Esophagus squamous epithelium (tissue), 5 donors: ENCODE results near the gene BIRC5. TPM values are rescaled to one million over a fixed set of nuclear protein-coding genes. Genes with fewer than 3 reads are reported as not detected.

Source experiments
- DNase-seq: peaks from one replicate; lab custom pipeline; 2025; lab: John Stamatoyannopoulos, UW
- H3K27ac ChIP-seq, 4 donors: fragments of 200-600 bp; sonication (generic); one replicate each; pipeline ENCODE4 v1.5.1; 2016 to 2019; ENCODE audit warnings: mild to moderate bottlenecking in 1 of 4
- H3K27me3 ChIP-seq, 4 donors: fragments of 200-600 bp; sonication (generic); 1 replicate in 3 of 4; 2 replicates in 1 of 4; pipeline versions ENCODE4 v1.5.1 to v1.6.0; 2017 to 2021; ENCODE audit warnings: antibody characterized with exemption in 1 of 4
- H3K36me3 ChIP-seq, 3 donors: fragments of 200-600 bp; sonication (generic); one replicate each; pipeline ENCODE4 v1.5.1; 2016 to 2019
- H3K4me1 ChIP-seq, 3 donors: fragments of 200-600 bp; sonication (generic); one replicate each; pipeline ENCODE4 v1.5.1; 2017 to 2019
- H3K4me3 ChIP-seq, 4 donors: fragments of 200-600 bp; sonication (generic); 1 replicate in 3 of 4; 2 replicates in 1 of 4; pipeline ENCODE4 v1.5.1; 2016 to 2019; ENCODE audit warnings: mild to moderate bottlenecking in 2 of 4, moderate library complexity in 1 of 4
- H3K9me3 ChIP-seq, 3 donors: fragments of 200-600 bp; sonication (generic); one replicate each; pipeline ENCODE4 v1.5.1; 2016 to 2019
- POLR2A ChIP-seq, 4 donors: fragments of 450-650 bp; IDR thresholded peaks; one replicate each; pipeline ENCODE4 v1.6.1; 2017; ENCODE audit warnings: antibody characterized with exemption in 4 of 4, mild to moderate bottlenecking in 4 of 4, moderate library complexity in 3 of 4
- WGBS, 2 donors: methylation state at CpG; one replicate each; pipeline ENCODE4 v1.1.5; 2018; 5-methylcytosine and 5-hydroxymethylcytosine counted together
- intact Hi-C: fragments of 100-400 bp; cut with DNase I; formaldehyde crosslinking; loops from one replicate; pipeline ENCODE4 v1.15.0; 2022
- total RNA-seq, 4 donors: library from RNA; depleted of rRNA; stranded (reverse); fragments of >200 nt; gene quantifications; one replicate each; pipeline ENCODE4 v1.1.0, GENCODE V29; 2016
- TF ChIP-seq, protein P1 (sequence below), 6 experiments: fragments of 450-650 bp in 4 of 6; fragments of 200-600 bp in 2 of 6; sonication (generic) in 2 of 6; IDR thresholded peaks; one replicate each; pipeline ENCODE4 v1.5.1; 2016 to 2019; ENCODE audit warnings: antibody characterized with exemption in 6 of 6, mild to moderate bottlenecking in 4 of 6, moderate library complexity in 4 of 6
- donor health status: DM: yes; HTN: yes; CAD: no.

BIRC5 gene
- total RNA-seq, 4 donors from 2014 or later = 6.6 to 33.6 (median 21.0) TPM

DNA sequence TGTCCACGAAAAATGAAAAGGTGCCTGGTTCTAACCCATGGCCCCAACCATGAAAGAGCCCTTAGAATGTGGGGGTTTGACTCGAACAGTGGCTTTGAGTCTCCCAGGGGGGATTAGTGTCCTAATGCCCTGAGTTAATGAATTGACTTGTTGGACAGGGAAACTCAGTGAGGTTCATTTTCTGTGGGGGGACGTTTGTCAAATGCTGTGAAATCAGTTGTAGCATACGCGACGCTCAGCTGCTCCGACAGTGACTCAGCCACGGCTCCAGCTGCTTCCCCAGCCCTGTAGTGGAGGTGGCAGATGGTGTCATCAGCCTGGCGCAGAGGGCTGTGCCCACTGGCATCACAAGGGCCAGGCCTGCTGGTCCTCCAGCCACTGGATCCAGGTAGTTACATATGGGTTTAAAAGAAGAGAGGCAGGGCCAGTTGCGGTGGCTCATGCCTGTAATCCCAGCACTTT lies 13.4 kb downstream of the BIRC5 start:
- peaks cover 3 to 44% (median 10%) of the 10 kb centered on the region in 4 donors for H3K27me3 ChIP-seq
- 82 to 100% methylated on average over 2 to 3 of the region's 10 CpGs for whole genome bisulfite sequencing, 2 donors

GRCh38 chr17:78228176-78228575 lies 14.1 kb downstream of the BIRC5 start:
- 90 to 92% methylated on average over 4 of the region's 4 CpGs for WGBS, 2 donors
- no peak for DNase-seq
- TF ChIP-seq POLR2A (IDR thresholded peaks at IDR 0.05) = no peak
- TF ChIP-seq, protein P1, sequence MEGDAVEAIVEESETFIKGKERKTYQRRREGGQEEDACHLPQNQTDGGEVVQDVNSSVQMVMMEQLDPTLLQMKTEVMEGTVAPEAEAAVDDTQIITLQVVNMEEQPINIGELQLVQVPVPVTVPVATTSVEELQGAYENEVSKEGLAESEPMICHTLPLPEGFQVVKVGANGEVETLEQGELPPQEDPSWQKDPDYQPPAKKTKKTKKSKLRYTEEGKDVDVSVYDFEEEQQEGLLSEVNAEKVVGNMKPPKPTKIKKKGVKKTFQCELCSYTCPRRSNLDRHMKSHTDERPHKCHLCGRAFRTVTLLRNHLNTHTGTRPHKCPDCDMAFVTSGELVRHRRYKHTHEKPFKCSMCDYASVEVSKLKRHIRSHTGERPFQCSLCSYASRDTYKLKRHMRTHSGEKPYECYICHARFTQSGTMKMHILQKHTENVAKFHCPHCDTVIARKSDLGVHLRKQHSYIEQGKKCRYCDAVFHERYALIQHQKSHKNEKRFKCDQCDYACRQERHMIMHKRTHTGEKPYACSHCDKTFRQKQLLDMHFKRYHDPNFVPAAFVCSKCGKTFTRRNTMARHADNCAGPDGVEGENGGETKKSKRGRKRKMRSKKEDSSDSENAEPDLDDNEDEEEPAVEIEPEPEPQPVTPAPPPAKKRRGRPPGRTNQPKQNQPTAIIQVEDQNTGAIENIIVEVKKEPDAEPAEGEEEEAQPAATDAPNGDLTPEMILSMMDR (IDR thresholded peaks at IDR 0.05) = no peak
- no peak overlapping the region for H3K4me3 ChIP-seq
- intact Hi-C loops = no loop called here
- no peak overlapping the region for H3K27ac ChIP-seq
- H3K9me3 ChIP-seq = no peaks in the 10 kb centered on the region
- H3K27me3 ChIP-seq = peaks cover 6 to 51% (median 12%) of the 10 kb centered on the region in 4 donors
- peaks cover 0 to 25% (median 9%) of the 10 kb centered on the region in 3 donors for H3K4me1 ChIP-seq
- H3K36me3 ChIP-seq = peaks cover 0 to 17% (median 0%) of the 10 kb centered on the region in 3 donors

More for the DNA sequence above, 13.4 kb downstream of the BIRC5 start:
- DNase-seq = no peak
- Histone ChIP-seq H3K4me3 (no peak overlapping the region), H3K9me3 (no peaks in the 10 kb centered on the region), H3K4me1 (peaks cover 0 to 24% (median 9%) of the 10 kb centered on the region in 3 donors), H3K27ac (peak overlapping the region in 1 of 4 donors; percentile 56), H3K36me3 (peaks cover 0 to 17% (median 0%) of the 10 kb centered on the region in 3 donors)
- TF ChIP-seq, protein P1 (IDR thresholded peaks at IDR 0.05) = no peak
- no peak for TF ChIP-seq POLR2A (IDR thresholded peaks at IDR 0.05)
- intact Hi-C loops = no loop called here

GRCh38 chr17:78230252-78230962 lies 16.4 kb downstream of the BIRC5 start:
- TF ChIP-seq, protein P1 (IDR thresholded peaks at IDR 0.05) = no peak
- TF ChIP-seq POLR2A (IDR thresholded peaks at IDR 0.05) = no peak
- Histone ChIP-seq H3K36me3 (no peaks in the 10 kb centered on the region), H3K9me3 (no peaks in the 10 kb centered on the region), H3K4me3 (no peak overlapping the region), H3K27ac (no peak overlapping the region), H3K27me3 (peaks cover 6 to 63% (median 12%) of the 10 kb centered on the region in 4 donors), H3K4me1 (peaks cover 0 to 25% (median 9%) of the 10 kb centered on the region in 3 donors)
- intact Hi-C loops = no loop called here
- WGBS, 2 donors = 73% methylated on average over 10 to 13 of the region's 13 CpGs
- no peak for DNase-seq

DNA sequence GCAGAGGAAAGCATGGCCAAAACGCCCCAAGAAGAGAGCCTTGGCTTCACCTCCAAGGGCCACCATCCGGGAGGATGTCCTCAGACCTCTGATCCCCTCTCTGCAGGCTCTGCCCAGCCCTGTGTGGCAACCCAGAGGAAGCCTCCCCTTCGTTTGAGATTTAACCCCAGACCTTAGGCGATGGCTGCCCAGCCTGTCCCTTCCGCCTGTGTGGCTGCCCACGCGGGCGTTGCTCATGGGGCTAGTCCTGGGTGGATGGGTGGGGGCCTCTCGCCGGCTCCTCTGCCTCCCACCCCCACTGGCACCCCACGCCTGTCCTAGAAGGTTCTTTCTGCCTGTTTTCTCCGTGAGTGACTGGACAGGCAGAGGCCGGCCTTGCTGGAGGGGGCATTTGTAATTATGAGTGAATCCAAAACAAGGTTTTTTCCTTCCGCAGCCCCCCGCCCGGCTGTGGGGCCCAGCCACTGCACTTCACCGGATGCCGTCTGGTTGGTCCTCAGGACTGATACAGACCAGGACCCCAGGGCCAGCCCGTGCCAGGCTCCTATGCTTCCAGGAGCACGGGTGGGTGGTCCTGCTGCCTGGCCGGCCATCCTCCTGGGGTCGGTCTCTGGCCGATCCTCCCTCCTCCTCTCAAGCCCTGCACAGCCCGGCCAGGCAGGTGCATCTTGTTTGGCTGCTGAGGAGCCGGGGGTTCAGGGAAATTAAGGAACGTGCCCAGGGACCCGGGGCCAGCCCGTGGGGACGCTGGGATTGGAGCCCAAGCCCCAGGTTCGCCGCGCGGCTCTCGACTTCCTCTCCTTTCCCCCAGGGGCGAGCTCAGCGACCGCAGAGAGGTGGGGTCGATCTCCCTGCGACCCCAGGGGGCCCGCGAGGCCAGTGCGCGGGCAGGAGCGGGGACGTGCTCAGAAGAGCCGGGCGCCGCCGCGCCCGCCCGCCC lies 17.2 kb downstream of the BIRC5 start, which contains the start of gene TMEM235:
Gene TMEM235 (plus strand): TSS at position 636 of the 940 bp plus-strand sequence. CDS start 393 bp downstream, outside the sequence.
- WGBS, 2 donors = 45 to 53% methylated on average over 2 to 12 of the region's 52 CpGs
- peak within 1 kb of the TSS in 2 of 4 donors; percentile 7 to 44 for H3K4me3 ChIP-seq
- H3K9me3 ChIP-seq = no peaks in the 10 kb centered on the region
- peaks cover 0 to 25% (median 9%) of the 10 kb centered on the region in 3 donors for H3K4me1 ChIP-seq
- DNase-seq = no peak
- H3K27me3 ChIP-seq = peaks cover 6 to 63% (median 12%) of the 10 kb centered on the region in 4 donors
- H3K36me3 ChIP-seq = no peaks in the 10 kb centered on the region
- H3K27ac ChIP-seq = no peak within 1 kb of the TSS
- intact Hi-C loops = no loop called here
- TF ChIP-seq, protein P1 (IDR thresholded peaks at IDR 0.05) = no peak
- TF ChIP-seq POLR2A (IDR thresholded peaks at IDR 0.05) = no peak
